PC-9 (cell line): ENCODE measurements around the gene MIX23. TPM values are rescaled to one million over a fixed set of nuclear protein-coding genes. Genes with fewer than 3 reads are reported as not detected.

Experiments
- BruUV-seq: library from RNA; stranded (reverse); fragments of 400-500 nt; replicated peaks from 2 replicates; lab custom pipeline; 2021; lab: Mats Ljungman, UMichigan
- CTCF ChIA-PET: fragments of 300-600 bp; sonication (Branson Sonifier 250); formaldehyde crosslinking; loops from one replicate; lab custom pipeline; 2022; ENCODE audit warnings: antibody characterized with exemption; lab: Charles Lee
- POLR2A ChIA-PET: fragments of 300-600 bp; sonication (Branson Sonifier 250); formaldehyde crosslinking; loops from one replicate; lab custom pipeline; 2022; ENCODE audit warnings: antibody characterized with exemption; ENCODE audit not compliant: unreplicated experiment; lab: Charles Lee
- DNase-seq, 2 experiments: peaks; one replicate each; pipeline versions ENCODE4 v3.0.0 to v3.0.0-alpha.2; 2015 to 2022; ENCODE audit warnings: mixed read lengths in 1 of 2
- H2AFZ ChIP-seq: fragments of 200-600 bp; sonication (generic); 2 replicates; pipeline ENCODE4 v1.8.1; 2017; ENCODE audit warnings: antibody characterized with exemption
- H3F3A ChIP-seq: fragments of 200-600 bp; sonication (generic); 2 replicates; pipeline ENCODE4 v1.8.1; 2017; ENCODE audit warnings: antibody characterized with exemption, mild to moderate bottlenecking, low read depth; ENCODE audit not compliant: insufficient read depth
- H3K27ac ChIP-seq: fragments of 200-600 bp; sonication (generic); 2 replicates; pipeline ENCODE4 v1.6.1; 2016; ENCODE audit warnings: mixed run types
- H3K27me3 ChIP-seq: fragments of 200-600 bp; sonication (generic); 2 replicates; pipeline ENCODE4 v1.6.1; 2016; ENCODE audit warnings: low read depth, mixed run types; ENCODE audit not compliant: insufficient read depth
- H3K36me3 ChIP-seq: fragments of 200-600 bp; sonication (generic); 2 replicates; pipeline ENCODE4 v1.6.1; 2016; ENCODE audit warnings: low read depth, mixed run types
- H3K4me1 ChIP-seq: fragments of 200-600 bp; sonication (generic); replicated peaks from 2 replicates; pipeline ENCODE4 v1.6.1; 2016; ENCODE audit warnings: mixed run types; ENCODE audit not compliant: insufficient read depth
- H3K4me2 ChIP-seq: fragments of 200-600 bp; sonication (generic); 2 replicates; pipeline ENCODE4 v1.6.1; 2017; ENCODE audit warnings: mixed run types
- H3K4me3 ChIP-seq: fragments of 200-600 bp; sonication (generic); 2 replicates; pipeline ENCODE4 v1.6.1; 2016; ENCODE audit warnings: mixed run types
- H3K79me2 ChIP-seq: fragments of 200-600 bp; sonication (generic); 2 replicates; pipeline ENCODE4 v1.6.1; 2017; ENCODE audit warnings: low read depth, mixed run types
- H3K9me2 ChIP-seq: fragments of 200-600 bp; sonication (generic); 2 replicates; pipeline ENCODE4 v1.8.1; 2017; ENCODE audit warnings: mild to moderate bottlenecking; ENCODE audit not compliant: insufficient read depth
- H3K9me3 ChIP-seq: fragments of 200-600 bp; sonication (generic); 2 replicates; pipeline ENCODE4 v1.8.1; 2016; ENCODE audit warnings: low read depth; ENCODE audit not compliant: insufficient read depth
- H4K20me1 ChIP-seq: fragments of 200-600 bp; sonication (generic); 2 replicates; pipeline ENCODE4 v1.8.1; 2017; ENCODE audit not compliant: insufficient read depth
- CTCF ChIP-seq: fragments of 200-600 bp; sonication (generic); conservative IDR thresholded peaks from 2 replicates; pipeline ENCODE4 v1.6.1; 2017; ENCODE audit warnings: mixed run types, antibody characterized with exemption, mild to moderate bottlenecking, moderate library complexity
- EZH2 ChIP-seq: fragments of 200-600 bp; sonication (generic); IDR thresholded peaks from 2 replicates; pipeline ENCODE4 v1.8.0; 2017; ENCODE audit warnings: antibody characterized with exemption, low read depth
- intact Hi-C: fragments of 100-400 bp; cut with micrococcal nuclease; formaldehyde crosslinking; loops from one replicate; pipeline ENCODE4 v1.10.0; 2022; ENCODE audit not compliant: unreplicated experiment
- total RNA-seq: library from RNA; stranded (reverse); gene quantifications from 2 replicates; pipeline ENCODE4 v1.2.3, GENCODE V29; 2021

MIX23 gene
- total RNA-seq, 1 experiment from 2014 or later = 63.6 TPM

GRCh38 chr3:122410639-122411038, 27.6 kb upstream of the MIX23 start:
- Histone ChIP-seq H4K20me1 (no peaks in the 10 kb centered on the region), H3K9me3 (no peaks in the 10 kb centered on the region), H3K4me1 (peaks cover 24% of the 10 kb centered on the region), H3K79me2 (peaks cover 27% of the 10 kb centered on the region), H2AFZ (no peak overlapping the region), H3K27ac (peak overlapping the region; percentile 24; the same call in 1 of the 2 replicates), H3K27me3 (no peaks in the 10 kb centered on the region), H3K9me2 (no peaks in the 10 kb centered on the region), H3K4me3 (no peak overlapping the region), H3K36me3 (0 out of 2 replicates have a peak, but pooled peaks cover 9% of the 10 kb centered on the region), H3F3A (peaks cover 13% of the 10 kb centered on the region), H3K4me2 (no peak overlapping the region)
- TF ChIP-seq CTCF (no peak), EZH2 (no peak)
- intact Hi-C loops = no loop called here
- ChIA-PET CTCF (no interaction called here), POLR2A (no interaction called here)
- no TSS peak for BruUV-seq
- no peak for DNase-seq

GRCh38 chr3:122410111-122410510, 27.1 kb upstream of the MIX23 start:
- CTCF ChIA-PET = no interaction called here
- intact Hi-C loops = no loop called here
- Histone ChIP-seq H3K27ac (peak overlapping the region; percentile 21; the same call in 1 of the 2 replicates), H4K20me1 (no peaks in the 10 kb centered on the region), H3K4me3 (no peak overlapping the region), H2AFZ (no peak overlapping the region), H3K36me3 (0 out of 2 replicates have a peak, but pooled peaks cover 9% of the 10 kb centered on the region), H3F3A (peaks cover 7% of the 10 kb centered on the region), H3K79me2 (peaks cover 22% of the 10 kb centered on the region), H3K4me1 (peaks cover 24% of the 10 kb centered on the region), H3K9me2 (no peaks in the 10 kb centered on the region), H3K27me3 (no peaks in the 10 kb centered on the region), H3K4me2 (no peak overlapping the region), H3K9me3 (no peaks in the 10 kb centered on the region)
- no peak for DNase-seq
- POLR2A ChIA-PET = no interaction called here
- BruUV-seq = no TSS peak
- TF ChIP-seq CTCF = no peak
- TF ChIP-seq EZH2 = no peak

GRCh38 chr3:122409446-122409845, 26.4 kb upstream of the MIX23 start:
- H3K4me1 ChIP-seq = peaks cover 18% of the 10 kb centered on the region
- H3K4me3 ChIP-seq = no peak overlapping the region
- DNase-seq = no peak
- no peaks in the 10 kb centered on the region for H3K27me3 ChIP-seq
- CTCF ChIA-PET = no interaction called here
- no peaks in the 10 kb centered on the region for H3K9me2 ChIP-seq
- intact Hi-C loops = no loop called here
- no peak for TF ChIP-seq EZH2
- no peak for TF ChIP-seq CTCF
- no peak overlapping the region for H3K4me2 ChIP-seq
- H3K9me3 ChIP-seq = no peaks in the 10 kb centered on the region
- POLR2A ChIA-PET = interaction anchor here (0.6 kb wide), 1 partner anchor 1156 kb away, joined by 3 read pairs; no protein-coding TSS in a partner anchor
- peaks cover 5% of the 10 kb centered on the region; the same call in 1 of the 2 replicates for H3F3A ChIP-seq
- no peaks in the 10 kb centered on the region for H4K20me1 ChIP-seq
- no peak overlapping the region for H2AFZ ChIP-seq
- no TSS peak for BruUV-seq
- H3K27ac ChIP-seq = no peak overlapping the region
- peaks cover 16% of the 10 kb centered on the region for H3K79me2 ChIP-seq
- 0 out of 2 replicates have a peak, but pooled peaks cover 9% of the 10 kb centered on the region for H3K36me3 ChIP-seq
